NCI-H1105 (cell line): ENCODE results near the gene ARHGAP26.

Source experiments
- DNase-seq: peaks from one replicate; lab custom pipeline; 2025; lab: John Stamatoyannopoulos, UW

The ARHGAP26 gene

DNA sequence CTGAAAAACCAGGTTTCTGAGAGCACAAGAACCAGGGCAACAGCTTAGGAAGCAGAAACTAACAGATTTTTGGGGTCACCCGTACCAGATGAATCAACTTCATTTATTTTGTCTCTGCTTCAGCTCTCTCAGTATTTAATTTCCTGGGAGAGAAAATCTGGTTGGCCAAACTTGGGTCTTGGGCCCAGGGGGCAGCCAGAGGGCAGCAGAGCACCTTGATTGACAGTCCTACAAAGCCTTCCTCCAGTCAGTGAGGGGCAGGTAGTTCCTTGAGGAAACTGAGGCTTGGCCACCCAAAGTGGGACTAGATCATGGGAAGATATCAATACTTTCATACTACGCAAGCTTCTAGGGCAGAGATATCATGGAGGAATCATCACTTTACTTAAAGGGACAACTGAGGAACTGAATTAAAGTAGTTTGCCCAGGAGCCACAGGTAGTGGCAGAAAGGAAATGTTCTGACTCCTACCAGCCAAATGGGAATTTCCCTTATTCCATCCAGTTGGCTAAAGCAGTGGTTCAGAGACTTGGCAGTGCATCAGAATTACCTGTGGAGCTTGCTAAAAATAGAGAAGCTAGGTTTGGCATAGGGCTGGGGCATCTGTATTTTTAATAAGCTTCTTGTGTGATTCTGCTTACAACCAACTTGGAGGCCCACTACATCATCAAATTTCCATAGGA, 21.5 kb upstream of the ARHGAP26 start:
- peak; percentile 0 for DNase-seq

DNA sequence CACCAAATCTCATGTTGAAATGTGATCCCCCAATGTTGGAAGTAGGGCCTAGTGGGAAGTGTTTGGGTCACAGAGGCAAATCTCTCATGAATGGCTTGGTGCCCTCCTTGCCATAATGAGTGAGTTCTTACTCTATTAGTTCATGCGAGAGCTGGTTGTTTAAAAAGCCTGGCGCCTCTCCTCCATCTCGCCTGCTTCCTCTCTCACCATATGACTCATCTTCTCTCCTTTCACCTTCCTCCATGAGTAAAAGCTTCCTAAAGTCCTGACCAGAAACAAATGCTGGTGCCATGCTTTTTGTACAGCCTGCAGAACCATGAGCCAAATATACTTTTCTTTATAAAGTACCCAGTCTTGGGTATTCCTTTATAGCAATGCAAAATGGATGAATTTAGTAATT, 20.9 kb upstream of the ARHGAP26 start:
- no peak for DNase-seq

DNA sequence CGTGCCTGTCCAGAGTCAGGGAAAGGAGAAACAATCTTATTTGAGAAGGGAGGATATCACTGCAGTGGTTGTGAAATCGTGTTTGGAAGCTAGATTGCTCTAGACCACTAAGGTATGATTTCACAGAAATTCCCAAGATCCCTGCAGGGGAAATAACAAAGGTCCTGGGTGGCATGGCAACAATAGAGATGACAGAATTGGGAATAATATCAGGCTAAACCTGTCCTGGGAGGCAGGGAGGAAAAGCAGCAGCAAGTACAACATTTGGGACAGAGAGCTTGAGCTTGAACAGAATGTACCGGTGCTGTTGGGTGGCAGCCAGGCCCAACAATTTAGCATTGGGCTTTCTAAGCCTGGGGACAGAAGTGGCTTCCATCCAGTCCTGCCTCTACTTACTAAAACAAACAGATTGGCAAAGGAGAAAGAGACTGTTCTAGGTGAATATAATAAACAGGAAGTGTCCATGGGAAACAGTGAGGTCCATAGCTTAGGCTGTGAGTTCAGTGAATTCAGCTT, 17.0 kb upstream of the ARHGAP26 start:
- no peak for DNase-seq

DNA sequence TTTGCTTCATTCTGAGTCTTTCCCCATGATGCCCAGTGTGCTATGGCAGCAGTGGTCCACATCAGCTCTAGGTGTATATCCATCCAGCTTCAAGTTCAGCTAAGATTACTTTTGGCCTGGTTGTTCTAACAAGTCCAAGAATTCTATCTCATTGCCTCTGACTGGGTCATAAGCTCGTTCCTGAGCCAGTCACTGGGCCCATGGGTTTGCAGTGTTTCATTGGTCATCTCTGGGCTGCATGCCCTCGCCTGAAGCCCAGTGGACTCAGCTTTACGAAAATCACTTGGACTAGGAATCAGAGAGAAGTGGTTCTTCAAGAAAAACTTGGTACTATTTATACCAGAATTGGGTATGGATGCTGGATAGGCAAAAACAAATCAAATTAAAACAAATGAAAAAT, 16.1 kb upstream of the ARHGAP26 start:
- no peak for DNase-seq

DNA sequence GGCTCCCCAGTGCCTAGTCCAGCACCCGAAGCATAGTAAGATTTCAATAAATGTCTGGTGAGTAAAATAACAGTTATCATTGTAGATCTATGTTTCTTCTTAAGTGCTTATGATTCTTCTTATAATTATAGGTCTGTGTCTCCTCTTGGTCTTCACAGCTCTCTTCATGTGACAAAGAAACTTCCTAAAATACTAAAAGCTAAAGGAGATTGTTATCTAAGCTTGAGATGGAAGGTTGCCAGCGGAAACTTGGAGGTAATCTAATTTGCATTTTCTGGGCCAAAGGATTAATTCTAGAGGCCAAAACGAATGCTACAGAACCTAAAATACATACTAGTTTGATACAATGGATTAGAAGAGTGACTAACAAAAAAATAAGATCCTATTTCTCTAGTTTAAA, 13.6 kb upstream of the ARHGAP26 start:
- DNase-seq = no peak

DNA sequence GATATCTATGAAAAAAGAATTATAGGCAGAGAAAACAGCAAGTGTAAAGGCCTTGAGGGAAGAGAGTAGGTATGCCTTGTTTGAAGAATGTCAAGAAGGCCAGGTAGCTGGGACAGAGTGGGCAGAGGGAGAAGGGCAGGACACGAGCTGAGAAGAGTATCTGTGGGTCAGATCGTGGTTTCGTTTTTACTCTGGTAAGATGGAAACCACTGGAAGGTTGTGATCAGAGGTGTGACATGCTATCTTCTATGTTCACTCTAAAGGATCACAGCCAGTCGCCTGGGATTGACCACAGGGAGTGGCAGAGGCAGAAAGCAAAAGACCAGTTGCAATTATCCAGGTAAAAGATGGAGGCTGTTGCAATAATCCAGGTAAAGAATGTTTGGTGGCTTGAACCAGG, 12.6 kb upstream of the ARHGAP26 start:
- no peak for DNase-seq

DNA sequence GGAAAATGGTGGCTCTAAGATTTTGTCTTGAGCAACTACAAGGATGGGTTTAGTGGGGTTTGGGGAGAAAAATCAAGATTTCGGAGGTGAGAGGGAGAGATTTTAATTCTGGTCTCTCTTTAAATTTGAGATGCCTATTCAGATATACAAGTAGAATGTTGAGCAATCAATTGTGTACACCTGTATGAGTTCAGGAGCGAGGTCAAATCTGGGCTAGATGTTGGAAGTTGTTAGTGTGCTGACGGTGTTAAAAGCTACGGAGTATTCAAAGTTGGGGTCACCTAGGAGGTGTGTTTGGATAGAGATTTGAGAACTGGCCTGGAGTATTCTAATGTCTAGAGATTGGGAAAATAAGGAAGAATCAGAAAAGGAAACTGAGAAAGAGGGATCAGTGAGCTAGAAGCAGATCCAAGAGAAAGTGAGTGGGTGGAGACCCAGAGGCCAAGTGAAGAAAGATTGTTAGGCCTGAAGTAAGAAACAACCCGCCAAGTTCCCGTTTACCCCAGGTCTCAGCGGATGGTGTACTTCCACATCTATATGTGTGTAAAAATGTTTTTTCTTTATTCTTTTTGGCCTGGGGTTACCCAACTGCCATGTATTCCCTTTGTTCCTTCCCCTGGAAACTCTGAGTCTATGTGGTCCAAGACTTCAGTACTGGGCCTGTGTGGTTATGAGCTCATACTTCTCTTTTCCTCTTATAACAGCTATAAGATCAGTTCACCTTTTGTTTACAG, 11.9 kb upstream of the ARHGAP26 start:
- no peak for DNase-seq

DNA sequence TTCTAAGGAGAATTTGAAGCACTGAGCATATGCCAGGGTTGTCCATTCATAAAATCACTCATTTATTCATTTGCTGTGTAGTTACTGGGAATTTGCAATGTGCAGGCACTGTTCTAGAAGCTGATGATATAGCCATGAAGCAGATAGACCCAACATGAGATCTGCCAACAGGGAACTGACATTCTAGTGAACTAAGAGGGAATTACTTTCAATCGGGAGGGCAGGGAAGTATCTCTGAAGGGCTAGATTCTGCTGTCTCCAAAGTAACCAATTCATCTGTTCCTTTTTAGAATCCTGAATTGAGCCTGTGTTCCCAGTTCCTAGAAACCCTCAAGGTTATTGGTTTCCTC, 11.4 kb upstream of the ARHGAP26 start:
- no peak for DNase-seq

DNA sequence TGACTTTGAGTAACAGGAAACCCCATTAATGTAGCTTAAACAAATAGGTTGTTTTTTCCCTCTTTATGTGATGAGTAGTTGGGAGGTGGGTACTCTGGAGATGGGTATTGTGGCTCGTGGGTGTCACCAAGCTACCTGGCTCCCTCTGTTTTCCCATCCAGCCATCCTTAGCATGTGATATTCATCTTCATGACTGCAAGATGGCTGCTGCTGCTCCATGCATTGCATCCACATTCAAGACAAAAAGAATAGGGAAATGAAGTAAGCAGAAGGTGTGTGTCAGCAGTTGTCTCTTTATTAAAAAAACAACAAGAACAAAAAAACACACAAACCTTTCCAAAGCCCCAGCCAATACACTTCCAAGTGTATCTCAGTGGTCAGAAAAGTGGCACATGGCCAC, 6.5 kb upstream of the ARHGAP26 start:
- DNase-seq = no peak

DNA sequence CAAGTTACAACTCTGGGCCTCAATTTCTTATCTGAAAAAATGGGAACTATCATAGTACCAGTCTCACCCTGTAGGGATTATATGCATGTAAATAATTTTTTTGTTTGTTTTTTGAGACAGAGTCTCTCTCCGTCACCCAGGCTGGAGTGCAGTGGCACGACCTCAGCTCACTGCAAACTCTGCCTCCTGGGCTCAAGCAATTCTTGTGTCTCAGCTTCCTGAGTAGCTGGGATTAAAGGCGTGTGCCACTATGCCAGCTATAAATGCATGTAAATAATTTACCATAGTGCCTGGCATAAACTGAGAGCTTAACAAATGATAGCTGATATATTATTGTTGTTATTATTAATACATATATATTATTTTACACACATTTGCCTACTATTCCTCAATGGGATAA, 3.0 kb upstream of the ARHGAP26 start:
- no peak for DNase-seq

DNA sequence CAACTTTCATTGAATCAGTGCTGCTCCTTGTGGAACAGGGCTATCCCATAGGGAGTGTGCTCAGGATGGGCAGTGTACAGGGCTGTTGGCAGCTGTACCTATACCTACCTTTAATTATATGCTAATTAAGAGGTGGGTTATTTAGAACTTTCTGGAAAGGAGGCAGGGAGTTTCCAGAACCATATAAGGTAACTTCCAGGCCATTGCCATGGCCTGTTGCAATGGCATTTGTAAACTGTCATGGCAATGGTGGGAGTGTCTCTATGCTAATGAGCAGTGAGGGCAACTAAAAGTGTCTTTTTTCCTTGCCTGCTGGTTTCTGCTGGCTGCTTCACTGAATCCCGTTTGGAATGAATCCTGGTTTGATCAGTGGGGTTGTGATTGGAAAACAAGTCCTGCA, 2.3 kb upstream of the ARHGAP26 start:
- no peak for DNase-seq

DNA sequence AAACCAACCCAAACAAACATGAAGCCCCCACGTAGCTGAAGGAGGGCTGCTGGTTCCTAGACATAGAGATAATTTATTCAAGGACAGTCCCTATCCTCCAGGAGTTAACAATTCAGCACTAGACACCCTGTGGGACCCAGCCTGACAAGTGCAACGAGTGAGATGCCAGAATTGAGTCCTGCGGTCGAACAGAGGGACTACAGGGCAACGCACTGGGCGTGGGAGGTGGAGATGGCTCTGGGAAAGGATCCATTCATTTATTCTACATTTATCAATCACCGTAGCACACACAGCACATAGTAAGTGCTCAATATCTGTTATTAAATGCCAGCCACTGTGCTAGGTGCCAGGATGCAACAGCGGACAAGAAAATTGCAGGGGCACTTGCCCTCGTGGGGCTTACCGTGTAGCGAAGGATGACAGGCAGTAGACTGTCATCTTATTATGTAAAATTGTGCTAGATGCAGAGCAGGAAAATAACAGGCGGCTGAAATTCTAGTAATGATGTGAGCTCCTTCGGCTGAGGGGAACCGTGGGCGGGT, 855 bp upstream of the ARHGAP26 start:
- DNase-seq = peak; percentile 0

DNA sequence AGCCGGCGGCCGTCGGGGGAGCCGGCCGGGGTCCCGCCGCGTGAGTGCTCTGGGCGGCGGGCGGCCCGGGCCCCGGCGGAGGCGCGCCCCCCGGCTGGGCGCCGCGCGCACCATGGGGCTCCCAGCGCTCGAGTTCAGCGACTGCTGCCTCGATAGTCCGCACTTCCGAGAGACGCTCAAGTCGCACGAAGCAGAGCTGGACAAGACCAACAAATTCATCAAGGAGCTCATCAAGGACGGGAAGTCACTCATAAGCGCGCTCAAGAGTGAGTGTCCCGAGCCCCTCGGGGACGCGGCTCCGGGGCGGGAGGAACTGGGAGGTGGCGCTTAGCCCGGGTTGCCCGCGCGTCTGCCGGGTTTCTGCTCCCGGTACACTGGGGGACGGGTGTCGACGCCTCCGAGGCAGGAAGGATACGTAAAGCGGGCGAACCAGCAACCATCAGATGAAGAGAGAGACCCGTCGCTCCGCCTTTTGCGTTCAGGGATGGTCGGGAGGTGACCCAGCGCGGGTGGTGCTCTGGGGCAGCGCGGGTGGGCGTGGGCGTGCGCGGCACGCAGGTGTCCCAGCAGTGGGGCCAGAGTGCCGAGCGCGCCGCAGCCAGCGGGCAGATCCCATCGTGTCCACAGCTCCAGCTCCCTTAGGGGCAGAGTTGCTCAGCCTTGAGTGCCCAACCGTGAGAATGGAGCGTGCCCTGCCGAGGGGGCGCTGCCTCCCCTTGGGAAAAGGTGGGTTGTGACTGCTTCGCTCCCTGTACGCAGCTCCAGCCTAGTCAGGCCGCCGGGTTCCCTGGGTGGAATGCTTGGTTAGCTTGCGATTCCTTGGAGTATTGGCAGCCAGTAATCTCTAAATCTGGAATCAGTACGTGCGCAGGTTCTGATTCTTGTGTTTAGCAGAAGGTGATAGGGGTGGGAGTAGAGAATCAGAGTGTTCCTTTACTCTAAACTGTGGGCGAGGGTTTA, 753 bp downstream of the ARHGAP26 start:
- DNase-seq = peak; percentile 35

DNA sequence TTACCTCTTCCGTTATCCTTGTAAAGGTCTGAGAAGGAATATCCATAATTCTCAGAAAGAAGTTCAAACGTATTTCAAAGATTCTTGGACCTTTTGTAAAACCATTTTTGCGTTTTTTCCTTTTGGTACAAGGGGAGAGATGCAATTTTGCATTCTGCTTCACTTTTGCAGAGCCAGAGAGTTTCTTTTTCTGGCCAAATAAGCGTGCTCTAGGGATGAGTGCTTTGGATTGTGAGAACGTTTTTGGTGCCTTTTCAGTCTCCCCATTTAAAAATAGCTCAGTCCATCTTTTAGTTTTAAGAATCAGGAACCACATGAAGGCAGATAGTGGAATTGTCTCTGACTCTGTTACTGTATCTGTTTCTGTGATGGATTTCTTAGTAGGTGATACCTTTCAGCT, 1.5 kb downstream of the ARHGAP26 start:
- no peak for DNase-seq

DNA sequence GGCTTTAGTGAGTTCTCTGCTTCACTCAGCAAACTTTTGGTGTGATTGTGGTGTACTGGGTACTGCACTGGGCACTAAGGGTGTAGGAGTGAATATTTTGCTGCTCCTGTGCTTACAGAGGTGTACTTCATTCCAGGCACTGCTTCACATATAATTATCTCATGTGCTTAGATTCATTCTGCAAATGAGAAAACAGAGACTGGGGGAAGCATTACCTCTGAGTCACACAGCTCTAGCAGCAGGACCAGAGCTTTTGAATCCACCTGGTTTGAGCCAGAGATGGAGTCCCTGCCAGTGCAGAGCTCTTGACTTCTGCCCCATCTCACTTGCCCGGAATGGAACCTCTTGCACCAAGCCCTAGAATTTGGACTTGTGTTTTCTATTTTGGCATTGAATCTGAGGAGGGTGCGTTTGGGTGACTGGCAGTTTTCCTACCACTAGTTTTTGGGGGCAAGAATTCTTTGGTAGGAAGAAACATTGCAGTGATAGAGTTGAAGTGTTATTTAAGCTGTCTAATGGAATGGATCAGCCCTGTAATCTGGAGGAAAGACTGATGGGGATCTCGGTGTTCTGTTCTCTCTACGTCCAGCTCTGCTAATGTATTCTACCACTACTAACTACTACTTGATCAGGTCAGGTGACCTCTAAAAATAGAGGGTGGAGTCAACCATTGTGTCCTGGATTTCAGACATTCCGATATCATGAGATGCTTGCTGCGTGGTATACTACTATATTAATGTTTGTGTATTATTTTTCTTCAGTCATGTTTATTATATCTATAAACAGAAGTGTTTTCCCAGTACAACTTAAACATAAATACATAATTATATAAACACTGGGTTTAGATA, 2.5 kb downstream of the ARHGAP26 start:
- no peak for DNase-seq

DNA sequence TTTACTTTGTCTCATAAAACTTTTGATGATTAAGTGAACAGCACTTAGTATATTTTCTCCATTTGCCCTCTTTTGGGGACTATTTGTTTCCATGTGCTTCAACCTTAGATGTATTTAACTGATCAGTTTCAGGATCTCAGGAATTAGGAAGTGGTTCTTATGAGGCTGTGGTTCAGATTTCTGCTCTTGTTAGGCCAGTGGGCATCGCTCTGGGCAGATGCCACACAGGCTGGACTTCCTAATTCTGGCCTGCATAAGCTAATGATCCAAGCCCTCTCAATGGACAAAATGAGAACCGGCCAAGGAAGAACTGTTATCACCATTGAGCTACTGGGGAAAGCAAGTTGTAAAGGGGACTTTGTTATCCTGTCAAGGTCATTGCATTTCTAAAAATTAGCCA, 6.9 kb downstream of the ARHGAP26 start:
- no peak for DNase-seq

DNA sequence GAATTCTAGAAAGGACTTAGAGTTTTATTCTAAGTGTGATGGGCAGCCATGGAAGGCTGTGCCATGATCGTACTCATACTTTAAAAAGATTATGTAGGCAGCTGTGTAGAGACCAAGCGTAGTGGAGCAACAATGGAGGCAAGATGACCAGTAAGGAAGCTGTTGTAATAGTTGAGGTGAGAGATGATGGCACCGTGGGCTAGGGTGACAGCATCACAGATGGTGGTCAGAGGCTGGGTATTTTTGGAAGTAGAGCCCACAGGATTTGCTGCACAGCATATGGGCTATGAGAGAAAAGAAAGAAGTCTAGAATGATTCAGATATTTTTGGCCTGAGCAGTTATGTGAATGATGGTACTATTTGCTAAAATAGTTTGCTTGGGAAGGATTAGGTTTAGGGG, 7.7 kb downstream of the ARHGAP26 start:
- no peak for DNase-seq

DNA sequence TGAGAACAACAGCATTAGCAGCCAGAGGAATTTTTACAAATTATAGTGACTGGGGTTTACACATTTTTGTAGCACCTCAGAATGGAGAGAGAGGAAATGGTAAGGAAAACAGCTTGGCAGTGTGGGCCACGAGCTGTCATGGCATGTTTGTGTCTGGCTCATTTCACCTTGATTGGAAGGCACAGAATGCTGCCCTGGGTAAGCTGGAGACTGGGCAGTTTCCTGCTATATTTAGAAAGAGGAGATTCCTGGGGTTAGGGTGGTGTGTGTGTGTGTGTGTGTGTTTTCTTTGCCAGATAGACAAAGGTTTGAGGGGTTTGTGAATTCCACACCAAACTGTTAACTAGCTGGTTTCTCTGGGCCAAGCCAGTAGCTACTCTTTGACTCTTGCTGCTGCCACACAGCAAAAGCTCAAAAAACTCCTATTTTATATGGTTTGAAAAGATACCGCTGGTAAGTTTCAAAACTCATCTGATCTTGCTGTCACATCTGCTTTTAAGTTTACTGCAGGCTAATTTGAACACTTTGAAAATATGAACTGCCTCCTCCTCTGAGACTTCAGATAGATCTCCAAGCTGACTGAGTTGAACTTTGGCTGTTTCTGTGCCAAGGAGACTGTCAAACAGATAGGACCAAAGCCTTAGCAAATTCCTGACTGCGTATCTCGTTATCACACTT, 9.1 kb downstream of the ARHGAP26 start:
- no peak for DNase-seq

DNA sequence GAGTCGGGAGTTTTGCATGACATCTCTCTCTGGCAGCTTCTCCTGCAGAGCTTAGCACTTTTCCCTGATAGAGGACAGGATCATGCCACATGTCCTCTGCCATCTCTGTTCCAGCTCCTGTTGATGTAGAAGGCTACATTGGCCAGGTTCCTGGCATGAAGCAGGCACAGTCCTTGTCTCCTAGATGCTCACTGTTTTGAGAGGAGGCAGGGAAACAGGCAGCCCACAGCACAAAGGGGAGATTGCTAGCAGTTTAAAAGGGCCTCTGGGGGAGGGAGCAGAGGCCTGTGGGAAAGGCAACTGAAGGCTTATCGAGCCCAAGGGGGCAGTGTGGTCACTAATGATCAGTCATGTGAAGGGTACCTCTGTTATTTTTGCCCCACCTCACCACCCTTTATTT, 10.7 kb downstream of the ARHGAP26 start:
- DNase-seq = no peak

DNA sequence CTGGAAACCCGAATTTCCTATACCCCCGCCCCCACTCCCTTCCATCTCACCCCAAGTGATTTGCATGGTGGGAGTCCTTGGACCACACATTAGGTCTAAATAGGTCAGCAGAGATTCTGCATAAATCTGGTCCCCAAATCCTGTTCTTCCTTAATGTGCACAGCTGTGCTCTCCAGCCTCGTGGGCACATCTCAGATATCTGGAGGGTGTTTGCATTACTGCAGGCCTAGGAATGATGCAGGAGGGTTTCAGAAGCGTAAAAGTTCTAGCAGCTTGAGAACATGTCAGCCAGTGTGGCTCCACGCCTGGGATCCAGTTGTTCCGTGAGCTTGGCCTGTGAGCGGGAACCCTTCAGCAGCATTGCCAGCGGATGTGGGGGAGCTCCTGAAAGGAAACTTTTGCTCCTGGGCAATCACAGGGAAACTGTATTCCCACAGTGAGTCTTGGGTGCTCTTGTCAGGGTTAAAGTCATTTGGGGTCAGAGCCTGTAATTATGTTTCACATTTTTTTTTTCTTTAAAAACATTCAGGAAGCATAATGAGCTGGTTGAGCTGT, 12.9 kb downstream of the ARHGAP26 start:
- no peak for DNase-seq
